ENCODE data around the gene CA9.

- TF ChIP-seq CTCF (IDR thresholded peaks at IDR 0.05; ENCODE audit: low read depth, low read length) (no peak), EZH2phosphoT487 (IDR thresholded peaks at IDR 0.05; ENCODE audit: low read depth) (no peak)
These were observed 30.7 kb upstream of the CA9 start for GRCh38 chr9:35643046-35643445.

Data from OCI-LY3 (cell line).